ENCODE measurements around the gene FGD4. TPM values are rescaled to one million over a fixed set of nuclear protein-coding genes. Genes with fewer than 3 reads are reported as not detected.

Gene FGD4
- total RNA-seq, 3 donors from 2014 or later: 50.5 to 57.8 (median 56.3) TPM

- DNase-seq (ENCODE audit: low spot score in 2 of 2): no peak
- no peak overlapping the region for H3K27ac ChIP-seq
- intact Hi-C loops (cut with DNase I; ENCODE audit: low total_unique reads): no loop called here
These were observed 184.2 kb downstream of the FGD4 start for GRCh38 chr12:32583534-32583933.

DNA sequence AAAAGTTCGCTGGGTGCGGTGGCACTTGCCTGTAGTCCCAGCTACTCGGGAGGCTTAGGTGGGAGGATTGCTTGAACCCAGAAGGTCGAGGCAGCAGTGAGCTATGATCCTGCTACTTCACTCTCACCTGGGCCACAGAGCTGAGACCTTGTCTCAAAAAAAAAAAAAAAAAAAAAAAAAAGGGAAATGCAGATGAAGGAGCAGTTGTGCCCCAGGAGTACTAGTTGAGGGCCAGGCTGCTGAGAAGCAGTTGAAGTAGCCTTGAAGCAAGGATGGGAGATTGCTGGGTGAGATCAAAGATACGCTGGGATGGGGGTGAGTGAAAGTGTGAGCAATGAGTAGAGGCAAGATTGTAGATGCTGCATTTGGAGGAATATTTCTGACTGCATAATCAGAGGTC, 186.3 kb downstream of the FGD4 start:
- no peak for DNase-seq (ENCODE audit: low spot score in 2 of 2)
- intact Hi-C loops (cut with DNase I; ENCODE audit: low total_unique reads): no loop called here
- no peak overlapping the region for H3K27ac ChIP-seq

More at GRCh38 chr12:32583534-32583933, 184.2 kb downstream of the FGD4 start:
- no peaks in the 10 kb centered on the region for H3K9me3 ChIP-seq
- H3K36me3 ChIP-seq: no peaks in the 10 kb centered on the region
- no peak overlapping the region for H3K4me3 ChIP-seq
- no peaks in the 10 kb centered on the region for H3K27me3 ChIP-seq
- no peaks in the 10 kb centered on the region for H3K4me1 ChIP-seq
- TF ChIP-seq POLR2AphosphoS5 (IDR thresholded peaks at IDR 0.05) (no peak), POLR2A (IDR thresholded peaks at IDR 0.05) (no peak)
- TF ChIP-seq, protein P1, sequence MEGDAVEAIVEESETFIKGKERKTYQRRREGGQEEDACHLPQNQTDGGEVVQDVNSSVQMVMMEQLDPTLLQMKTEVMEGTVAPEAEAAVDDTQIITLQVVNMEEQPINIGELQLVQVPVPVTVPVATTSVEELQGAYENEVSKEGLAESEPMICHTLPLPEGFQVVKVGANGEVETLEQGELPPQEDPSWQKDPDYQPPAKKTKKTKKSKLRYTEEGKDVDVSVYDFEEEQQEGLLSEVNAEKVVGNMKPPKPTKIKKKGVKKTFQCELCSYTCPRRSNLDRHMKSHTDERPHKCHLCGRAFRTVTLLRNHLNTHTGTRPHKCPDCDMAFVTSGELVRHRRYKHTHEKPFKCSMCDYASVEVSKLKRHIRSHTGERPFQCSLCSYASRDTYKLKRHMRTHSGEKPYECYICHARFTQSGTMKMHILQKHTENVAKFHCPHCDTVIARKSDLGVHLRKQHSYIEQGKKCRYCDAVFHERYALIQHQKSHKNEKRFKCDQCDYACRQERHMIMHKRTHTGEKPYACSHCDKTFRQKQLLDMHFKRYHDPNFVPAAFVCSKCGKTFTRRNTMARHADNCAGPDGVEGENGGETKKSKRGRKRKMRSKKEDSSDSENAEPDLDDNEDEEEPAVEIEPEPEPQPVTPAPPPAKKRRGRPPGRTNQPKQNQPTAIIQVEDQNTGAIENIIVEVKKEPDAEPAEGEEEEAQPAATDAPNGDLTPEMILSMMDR (IDR thresholded peaks at IDR 0.05): no peak

DNA sequence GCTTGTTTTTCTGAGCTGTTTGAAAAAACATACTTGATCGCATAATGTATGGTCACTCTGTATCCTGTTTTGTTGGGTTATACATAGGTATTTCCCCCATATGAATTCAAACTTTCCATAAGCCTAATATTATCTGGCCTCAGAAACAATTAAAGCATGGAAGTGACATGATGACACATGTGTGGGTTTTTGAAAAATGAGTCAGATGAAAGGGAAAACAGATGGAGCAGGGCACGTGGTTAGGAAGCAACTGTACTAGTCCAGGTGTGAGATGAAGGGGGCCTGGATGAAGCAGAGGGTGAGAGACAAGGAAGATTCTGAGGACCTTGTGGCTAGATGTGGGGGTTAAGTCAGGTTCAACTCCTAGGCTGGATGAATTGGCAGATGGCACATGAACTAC, 187.0 kb downstream of the FGD4 start:
- no peak for TF ChIP-seq POLR2AphosphoS5 (IDR thresholded peaks at IDR 0.05)
- TF ChIP-seq POLR2A (IDR thresholded peaks at IDR 0.05): no peak
- TF ChIP-seq, protein P1 (IDR thresholded peaks at IDR 0.05): no peak
- intact Hi-C loops (cut with DNase I; ENCODE audit: low total_unique reads): no loop called here
- Histone ChIP-seq H3K36me3 (no peaks in the 10 kb centered on the region), H3K4me3 (no peak overlapping the region), H3K27me3 (no peaks in the 10 kb centered on the region), H3K27ac (no peak overlapping the region), H3K4me1 (no peaks in the 10 kb centered on the region), H3K9me3 (no peaks in the 10 kb centered on the region)
- no peak for DNase-seq (ENCODE audit: low spot score in 2 of 2)

More for the DNA sequence above, 186.3 kb downstream of the FGD4 start:
- H3K27me3 ChIP-seq: no peaks in the 10 kb centered on the region
- H3K4me1 ChIP-seq: no peaks in the 10 kb centered on the region
- H3K9me3 ChIP-seq: no peaks in the 10 kb centered on the region
- no peak overlapping the region for H3K4me3 ChIP-seq
- H3K36me3 ChIP-seq: no peaks in the 10 kb centered on the region
- TF ChIP-seq, protein P1 (IDR thresholded peaks at IDR 0.05): no peak
- no peak for TF ChIP-seq POLR2AphosphoS5 (IDR thresholded peaks at IDR 0.05)
- TF ChIP-seq POLR2A (IDR thresholded peaks at IDR 0.05): no peak

DNA sequence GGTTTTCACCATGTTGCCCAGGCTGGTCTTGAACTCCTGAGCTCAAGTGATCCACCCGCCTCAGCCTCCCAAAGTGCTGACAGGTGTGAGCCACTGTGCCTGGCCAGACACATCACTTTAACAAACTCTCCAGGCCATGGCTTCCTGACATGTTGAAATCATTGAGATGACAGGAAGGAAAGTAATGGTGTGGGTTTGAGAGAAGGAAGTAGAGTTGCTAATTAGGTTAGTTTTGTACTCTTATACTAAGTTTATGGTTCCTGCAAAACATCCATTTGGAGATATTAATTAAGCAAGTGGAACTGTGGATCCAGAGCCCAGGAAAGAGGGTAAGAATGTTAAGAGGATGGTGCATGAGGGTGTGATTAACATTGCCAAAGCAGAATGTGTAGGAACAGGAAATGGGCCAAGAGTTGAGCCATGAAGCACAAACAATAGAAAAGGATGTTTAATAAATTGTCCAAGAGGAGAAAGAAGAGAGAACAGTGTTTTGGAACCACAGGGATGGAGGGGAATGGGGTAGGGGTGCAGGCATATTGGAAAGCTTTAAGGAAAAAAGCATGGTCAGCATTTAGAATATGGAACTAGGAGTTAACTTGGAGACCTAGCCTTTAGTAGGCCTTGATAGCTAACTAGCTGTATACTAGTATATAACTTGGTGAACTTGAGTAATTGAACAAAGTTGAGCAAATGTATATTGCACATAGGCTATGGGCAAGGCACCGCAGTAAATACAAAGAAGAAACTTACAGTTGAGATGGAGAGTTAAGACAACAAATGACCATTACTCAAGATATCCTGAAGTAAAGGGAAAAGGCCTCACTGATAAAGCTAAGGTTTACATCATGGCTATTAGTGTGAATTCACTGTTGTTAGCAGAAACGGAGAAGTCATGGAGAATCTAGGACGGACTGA, 188.5 kb downstream of the FGD4 start:
- intact Hi-C loops (cut with DNase I; ENCODE audit: low total_unique reads): no loop called here
- no peaks in the 10 kb centered on the region for H3K36me3 ChIP-seq
- no peaks in the 10 kb centered on the region for H3K9me3 ChIP-seq
- TF ChIP-seq, protein P1 (IDR thresholded peaks at IDR 0.05): no peak
- TF ChIP-seq POLR2AphosphoS5 (IDR thresholded peaks at IDR 0.05) (no peak), POLR2A (IDR thresholded peaks at IDR 0.05) (no peak)
- no peak for DNase-seq (ENCODE audit: low spot score in 2 of 2)
- no peak overlapping the region for H3K27ac ChIP-seq
- H3K27me3 ChIP-seq: no peaks in the 10 kb centered on the region
- H3K4me1 ChIP-seq: no peaks in the 10 kb centered on the region
- H3K4me3 ChIP-seq: no peak overlapping the region

- Histone ChIP-seq H3K4me1 (no peaks in the 10 kb centered on the region), H3K27me3 (no peaks in the 10 kb centered on the region), H3K9me3 (no peaks in the 10 kb centered on the region), H3K4me3 (no peak overlapping the region), H3K27ac (no peak overlapping the region), H3K36me3 (no peaks in the 10 kb centered on the region)
- no peak for DNase-seq (ENCODE audit: low spot score in 2 of 2)
- TF ChIP-seq, protein P1 (IDR thresholded peaks at IDR 0.05): no peak
- no peak for TF ChIP-seq POLR2A (IDR thresholded peaks at IDR 0.05)
- TF ChIP-seq POLR2AphosphoS5 (IDR thresholded peaks at IDR 0.05): no peak
- intact Hi-C loops (cut with DNase I; ENCODE audit: low total_unique reads): no loop called here
These were observed 189.2 kb downstream of the FGD4 start for GRCh38 chr12:32588604-32589003.
